GM19372 (cell line): ENCODE results near the gene COMTD1.
"Not testable (repeated sequence)": the region's sequence is repeated elsewhere in the genome, so short reads cannot be mapped to it uniquely, and the experiment has no call there.

ENCODE experiments used
- ATAC-seq: cut with Tn5 transposase; IDR thresholded peaks from one replicate; pipeline ENCODE4 v1.9.1; 2021; ENCODE audit warnings: mild to moderate bottlenecking, low read depth, moderate library complexity; ENCODE audit not compliant: unreplicated experiment

COMTD1 gene

DNA sequence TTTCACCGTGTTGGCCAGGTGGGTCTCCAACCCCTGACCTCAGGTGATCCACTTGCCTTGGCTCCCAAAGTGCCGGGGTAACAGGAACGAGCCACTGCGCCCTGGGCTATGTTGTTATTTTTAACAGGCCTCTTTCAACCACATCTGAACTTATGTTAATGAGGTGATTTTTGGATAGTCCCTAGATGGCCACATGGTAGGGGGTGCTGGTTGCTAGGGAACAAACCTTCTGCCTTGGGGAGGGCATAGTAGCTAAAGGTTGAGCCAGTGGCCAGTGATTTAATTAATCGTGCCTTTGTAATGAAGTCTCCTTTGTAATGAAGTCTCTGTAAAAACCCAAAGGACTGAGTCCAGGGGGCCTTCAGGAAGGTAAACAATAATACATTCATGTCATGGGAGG lies 9.1 kb downstream of the COMTD1 start:
- ATAC-seq, result no peak

DNA sequence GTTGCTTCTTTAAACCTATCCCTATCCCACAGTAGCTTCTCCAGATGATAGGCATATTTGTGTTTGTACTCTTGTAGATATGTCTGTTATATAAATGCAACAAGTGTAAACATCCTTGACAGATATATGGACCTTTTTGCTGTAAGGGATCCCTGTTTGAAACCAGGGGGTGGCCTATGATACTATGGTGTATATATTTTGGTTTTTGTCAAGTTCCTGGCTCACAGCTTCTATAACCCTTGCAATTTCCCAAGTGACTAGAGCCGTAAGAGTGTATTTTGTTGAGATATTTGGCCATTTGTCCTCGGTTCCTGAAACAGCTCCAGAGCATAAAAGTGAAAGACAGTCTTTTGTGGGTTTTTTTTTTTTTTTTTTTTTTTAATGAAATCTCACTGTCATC lies 9.7 kb downstream of the COMTD1 start:
- ATAC-seq, result no peak

GRCh38 chr10:75223507-75223906 lies 12.2 kb downstream of the COMTD1 start:
- ATAC-seq, result no peak

DNA sequence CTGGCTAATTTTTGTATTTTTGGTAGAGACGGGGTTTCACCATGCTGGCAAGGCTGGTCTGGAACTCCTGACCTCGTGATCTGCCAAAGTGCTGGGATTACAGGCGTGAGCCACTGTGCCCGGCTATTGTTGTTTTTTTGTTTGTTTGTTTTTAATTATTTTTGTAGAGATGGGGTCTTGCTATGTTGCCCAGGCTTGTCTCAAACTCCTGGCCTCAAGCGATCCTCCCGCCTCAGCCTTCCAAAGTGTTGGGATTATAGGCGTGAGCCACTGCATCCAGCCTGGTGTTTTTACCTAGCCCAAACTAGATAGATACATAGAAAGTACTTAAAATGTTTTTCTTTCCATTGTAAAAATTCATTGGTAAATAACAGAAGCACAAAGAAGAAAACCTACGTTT lies 14.3 kb downstream of the COMTD1 start:
- ATAC-seq, result not testable (repeated sequence)

DNA sequence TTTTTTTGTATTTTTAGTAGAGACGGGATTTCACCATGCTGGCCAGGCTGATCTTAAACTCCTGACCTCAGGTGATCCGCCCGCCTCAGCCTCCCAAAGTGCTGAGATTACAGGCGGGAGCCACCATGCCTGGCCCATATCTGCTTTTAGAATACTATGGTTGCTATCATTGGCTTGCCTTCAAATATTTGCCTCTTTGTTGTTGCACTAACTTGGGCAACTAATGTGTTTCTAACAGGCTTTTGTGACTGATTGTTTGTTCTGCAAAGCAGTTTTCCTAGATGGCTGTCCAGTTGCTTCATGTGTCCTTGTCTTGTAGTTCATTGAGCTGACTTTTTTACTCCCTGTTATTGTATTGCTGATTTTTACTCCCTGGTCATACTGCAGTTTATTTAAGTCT lies 15.5 kb downstream of the COMTD1 start:
- ATAC-seq, result no peak

- no peak for ATAC-seq
Observed at GRCh38 chr10:75212343-75212742, 23.4 kb downstream of the COMTD1 start.

DNA sequence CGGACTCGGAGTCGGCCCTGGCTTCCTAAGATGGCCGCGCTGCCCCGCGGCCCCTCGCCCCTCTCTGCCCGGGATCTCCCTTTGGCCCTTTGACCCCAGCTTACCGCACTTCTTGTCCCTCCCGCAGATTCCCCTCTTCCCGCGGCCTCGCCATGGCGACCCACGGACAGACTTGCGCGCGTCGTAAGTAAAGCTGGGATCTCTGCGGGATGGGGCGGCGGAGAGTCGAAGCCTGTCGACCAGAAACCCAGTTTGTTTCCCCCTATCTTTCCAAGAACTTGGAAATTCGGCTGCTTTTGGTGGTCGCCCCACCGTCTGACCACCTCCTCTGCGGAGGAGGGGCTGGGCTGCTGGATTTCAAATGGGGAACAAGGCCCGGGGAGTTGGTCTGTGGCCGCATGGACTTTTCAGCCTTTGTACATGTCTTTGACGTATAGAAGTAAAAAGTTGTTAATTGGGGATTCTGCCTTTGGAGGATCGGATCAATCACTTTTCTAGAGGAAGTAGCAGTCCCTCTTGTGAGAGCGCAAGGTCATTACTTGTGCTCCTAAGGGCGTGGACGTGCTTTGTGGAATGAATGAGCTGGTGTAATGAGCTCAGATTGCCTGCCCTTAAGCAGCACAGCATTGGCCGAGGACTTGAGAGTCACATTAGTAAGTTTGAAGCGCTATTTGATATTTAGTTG lies 24.6 kb downstream of the COMTD1 start:
- ATAC-seq, result no peak

- peak; percentile 81 for ATAC-seq
Observed at GRCh38 chr10:75210282-75211006, 25.3 kb downstream of the COMTD1 start, which contains the start of gene VDAC2. TSS of gene VDAC2 (plus strand) at chr10:75210796. CDS start at chr10:75211159, 363 bp downstream.

- peak; percentile 50 for ATAC-seq
Observed at GRCh38 chr10:75209921-75210281, 25.9 kb downstream of the COMTD1 start.

DNA sequence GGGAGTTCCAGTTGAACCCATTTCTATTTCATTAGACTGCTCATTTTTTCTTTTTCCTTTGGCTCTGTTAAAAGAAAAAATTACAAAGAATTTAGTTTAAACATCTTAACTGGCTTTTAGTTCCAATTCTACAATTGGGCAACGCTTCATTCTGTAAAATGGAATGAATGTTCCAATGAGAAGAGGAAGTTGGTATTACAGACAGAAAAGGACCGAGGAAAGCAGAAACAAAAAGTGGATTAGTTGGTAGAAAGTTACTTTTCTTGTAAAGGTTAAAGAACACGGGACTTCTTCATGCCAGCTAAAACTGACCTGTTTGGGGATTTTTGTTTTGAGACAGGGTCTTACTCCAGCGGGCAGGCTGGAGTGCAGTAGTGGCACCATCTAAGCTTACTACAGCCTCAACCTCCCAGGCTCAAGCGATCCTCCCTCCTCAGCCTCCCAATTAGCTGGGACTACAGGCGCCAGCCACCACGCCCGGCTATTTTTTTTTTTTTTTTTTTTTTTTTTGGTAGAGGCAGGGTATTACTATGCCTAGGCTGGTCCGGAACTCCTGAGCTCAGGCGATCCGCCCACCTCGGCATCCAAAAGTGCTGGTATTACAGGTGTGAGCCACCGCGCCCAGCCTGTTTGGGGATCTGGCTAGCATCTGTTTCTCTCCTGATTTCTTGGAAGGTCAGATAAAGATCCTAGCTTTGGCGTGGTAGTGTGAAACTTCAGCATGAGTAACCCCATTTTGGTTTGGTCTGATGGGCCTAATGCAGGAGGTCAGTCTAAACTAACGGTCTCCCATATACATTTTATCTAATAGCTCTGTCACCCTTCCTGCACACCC lies 26.5 kb downstream of the COMTD1 start:
- peak; percentile 1 for ATAC-seq

DNA sequence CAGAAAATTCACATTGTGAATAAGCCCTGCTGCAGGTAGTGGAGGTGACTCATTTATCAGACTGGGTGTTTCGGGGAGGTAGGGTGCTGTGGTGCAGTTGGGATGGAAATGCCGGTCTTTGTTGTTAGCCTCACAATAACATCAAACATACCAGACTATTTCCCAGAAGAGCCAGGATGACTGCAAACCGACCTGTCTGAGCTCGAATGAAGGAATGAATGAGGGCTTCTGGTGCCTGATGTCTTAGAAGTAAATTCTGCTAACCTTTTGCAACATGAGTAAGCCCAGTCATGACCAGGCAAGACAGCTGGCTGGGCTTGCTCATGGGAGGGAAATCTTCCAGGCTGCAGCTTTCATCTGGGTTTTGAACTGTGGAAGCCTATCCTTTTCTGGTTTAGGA lies 27.6 kb downstream of the COMTD1 start:
- no peak for ATAC-seq

DNA sequence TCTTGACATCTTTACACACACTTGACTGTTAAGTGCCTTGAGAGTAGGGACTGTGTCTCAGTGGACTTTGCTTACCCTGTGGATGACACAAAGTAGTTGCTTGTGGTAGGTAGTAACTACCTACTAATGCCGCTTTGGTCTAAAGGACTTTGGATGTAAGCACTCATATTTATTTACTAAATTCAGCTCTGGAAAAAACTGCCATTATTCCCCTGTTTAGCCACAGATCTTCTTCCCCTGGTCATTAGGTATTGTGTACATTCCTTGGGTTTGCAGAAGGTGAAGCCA lies 28.0 kb downstream of the COMTD1 start:
- no peak for ATAC-seq

GRCh38 chr10:75207079-75207856 lies 28.5 kb downstream of the COMTD1 start:
- ATAC-seq, result no peak

DNA sequence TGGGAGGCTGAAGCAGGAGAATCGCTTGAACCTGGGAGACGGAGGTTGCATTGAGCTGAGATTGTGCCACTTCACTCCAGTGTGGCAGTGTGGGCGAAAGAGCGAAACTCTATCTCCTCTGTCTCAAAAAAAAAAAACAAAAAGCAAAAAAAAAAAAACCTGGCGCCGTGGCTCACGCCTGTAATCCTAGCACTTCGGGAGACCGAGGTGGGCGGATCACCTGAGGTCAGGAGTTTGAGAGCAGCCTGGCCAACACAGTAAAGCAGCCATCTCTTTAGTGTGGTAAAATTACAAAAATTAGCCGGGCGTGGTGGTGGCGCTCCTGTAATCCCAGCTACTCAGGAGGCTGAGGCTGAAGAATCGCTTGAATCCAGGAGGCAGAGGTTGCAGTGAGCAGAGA lies 29.1 kb downstream of the COMTD1 start:
- not testable (repeated sequence) for ATAC-seq

- no peak for ATAC-seq
Observed at GRCh38 chr10:75205908-75206307, 29.8 kb downstream of the COMTD1 start.

DNA sequence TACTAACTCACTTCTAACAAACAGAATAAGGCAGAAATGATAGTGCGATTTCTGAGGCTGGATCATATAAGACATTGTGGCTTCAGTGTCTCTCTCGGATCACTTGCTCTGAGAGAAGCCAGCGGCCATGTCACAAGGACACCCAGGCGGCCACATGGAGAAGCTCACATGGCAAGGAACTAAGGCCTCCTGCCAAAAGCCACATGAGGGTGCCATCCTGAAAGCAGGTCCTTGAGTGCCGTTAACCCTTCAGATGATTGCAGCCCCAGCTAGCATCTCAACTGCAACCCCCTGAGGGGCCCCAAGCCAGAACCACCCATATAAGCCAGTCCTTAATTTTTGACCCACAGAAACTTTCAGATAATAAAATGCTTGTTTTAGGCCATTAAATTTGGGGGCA lies 32.0 kb downstream of the COMTD1 start:
- no peak for ATAC-seq

- not testable (repeated sequence) for ATAC-seq
Observed at GRCh38 chr10:75203046-75203620, 32.6 kb downstream of the COMTD1 start.

GRCh38 chr10:75202321-75203045 lies 33.3 kb downstream of the COMTD1 start:
- ATAC-seq, result no peak

DNA sequence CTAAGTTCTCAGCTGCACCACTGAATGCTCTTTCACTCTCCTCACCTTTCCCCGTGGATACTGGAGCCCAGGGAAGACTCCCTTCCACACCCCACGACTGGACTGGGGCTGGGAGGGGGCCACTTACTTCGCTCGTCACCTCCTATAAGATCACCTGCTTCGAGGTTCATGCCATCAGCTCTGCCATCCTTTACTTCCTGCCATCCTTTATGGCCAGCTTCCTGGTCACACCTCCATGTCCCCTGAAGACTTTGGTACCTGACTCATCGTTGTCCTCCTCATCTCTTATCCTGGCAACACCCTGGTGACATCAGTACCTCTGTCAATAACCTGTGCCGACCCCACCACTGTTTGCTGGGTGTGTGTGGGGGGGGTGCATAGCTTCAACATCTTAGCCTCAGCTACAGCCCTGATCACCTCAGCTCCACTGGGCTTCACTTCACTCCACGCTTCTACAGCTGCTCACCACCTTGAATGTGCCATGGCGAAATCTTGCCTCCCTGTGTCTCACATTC lies 33.9 kb downstream of the COMTD1 start:
- ATAC-seq, result no peak
